BE2C (cell line): ENCODE data around the gene THSD4.

ENCODE experiments used
- DNase-seq: peaks from one replicate; pipeline ENCODE4 v3.0.0-alpha.2; 2020
- H3K27me3 ChIP-seq: fragments of 250-450 bp; sonication (Bioruptor Pico); 2 replicates; pipeline ENCODE4 v1.5.1; 2020; ENCODE audit warnings: mild to moderate bottlenecking
- H3K36me3 ChIP-seq: fragments of 250-450 bp; sonication (Bioruptor Pico); 2 replicates; pipeline ENCODE4 v1.5.1; 2020; ENCODE audit warnings: mild to moderate bottlenecking
- H3K4me1 ChIP-seq: fragments of 250-450 bp; sonication (Bioruptor Pico); 2 replicates; pipeline ENCODE4 v1.5.1; 2020
- H3K4me3 ChIP-seq: 2 replicates; pipeline ENCODE4 v1.5.1; 2011; ENCODE audit warnings: low read depth, low read length
- H3K9me3 ChIP-seq: fragments of 250-450 bp; sonication (Bioruptor Pico); 2 replicates; pipeline ENCODE4 v1.5.1; 2020
- CTCF ChIP-seq: IDR thresholded peaks from 2 replicates; pipeline ENCODE4 v1.5.1; 2012; ENCODE audit warnings: mild to moderate bottlenecking, low read depth, low read length

The THSD4 gene

GRCh38 chr15:71809346-71809745 lies 694.1 kb downstream of the THSD4 start:
- DNase-seq, result no peak
- no peaks in the 10 kb centered on the region for H3K36me3 ChIP-seq
- H3K4me1 ChIP-seq, result peaks cover 29% of the 10 kb centered on the region
- TF ChIP-seq CTCF, result no peak
- H3K9me3 ChIP-seq, result no peaks in the 10 kb centered on the region
- no peak overlapping the region for H3K4me3 ChIP-seq
- no peaks in the 10 kb centered on the region for H3K27me3 ChIP-seq

- H3K36me3 ChIP-seq, result no peaks in the 10 kb centered on the region
- no peak for TF ChIP-seq CTCF
- H3K4me1 ChIP-seq, result peaks cover 21% of the 10 kb centered on the region
- H3K27me3 ChIP-seq, result no peaks in the 10 kb centered on the region
- DNase-seq, result no peak
- H3K4me3 ChIP-seq, result no peak within 1 kb of the TSS
- H3K9me3 ChIP-seq, result no peaks in the 10 kb centered on the region
These were observed 695.2 kb downstream of the THSD4 start, which contains the start of gene NR2E3 for GRCh38 chr15:71810256-71811035. Gene NR2E3, plus strand, starts transcription at chr15:71810554. Its CDS starts 190 bp downstream, at chr15:71810744.

DNA sequence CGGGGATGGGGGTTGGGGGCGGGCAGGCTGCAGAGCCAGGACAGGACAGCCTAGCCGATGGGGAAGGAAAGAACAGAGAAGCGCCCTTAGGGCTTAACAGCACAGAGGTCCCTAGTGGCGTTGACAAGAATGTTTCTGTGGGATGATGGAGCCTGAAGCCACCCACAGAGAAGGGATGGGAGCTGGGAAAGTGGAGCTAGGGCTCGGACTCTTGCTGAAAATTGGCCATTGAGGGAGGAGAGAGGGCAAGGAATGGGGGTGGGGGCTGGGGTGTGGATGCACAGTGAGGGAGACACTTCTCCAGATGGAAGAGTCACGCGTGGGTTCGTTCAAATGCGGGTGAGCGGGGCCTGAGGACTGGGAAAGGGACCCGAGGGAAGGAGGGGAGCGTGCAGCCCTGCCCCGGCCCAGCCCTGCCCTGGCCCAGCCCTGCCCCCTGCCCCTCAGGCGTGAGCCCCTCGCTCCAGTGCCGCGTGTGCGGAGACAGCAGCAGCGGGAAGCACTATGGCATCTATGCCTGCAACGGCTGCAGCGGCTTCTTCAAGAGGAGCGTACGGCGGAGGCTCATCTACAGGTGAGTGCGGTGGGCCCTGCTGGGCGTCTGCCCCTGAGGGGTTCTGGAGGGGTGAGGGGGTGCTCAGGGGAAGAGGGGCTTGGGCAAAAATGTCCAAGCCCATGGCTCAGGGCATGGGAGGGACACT lies 695.9 kb downstream of the THSD4 start:
- Histone ChIP-seq H3K4me1 (peaks cover 19% of the 10 kb centered on the region), H3K9me3 (no peaks in the 10 kb centered on the region), H3K36me3 (no peaks in the 10 kb centered on the region), H3K4me3 (no peak overlapping the region), H3K27me3 (no peaks in the 10 kb centered on the region)
- DNase-seq, result no peak
- TF ChIP-seq CTCF, result no peak

DNA sequence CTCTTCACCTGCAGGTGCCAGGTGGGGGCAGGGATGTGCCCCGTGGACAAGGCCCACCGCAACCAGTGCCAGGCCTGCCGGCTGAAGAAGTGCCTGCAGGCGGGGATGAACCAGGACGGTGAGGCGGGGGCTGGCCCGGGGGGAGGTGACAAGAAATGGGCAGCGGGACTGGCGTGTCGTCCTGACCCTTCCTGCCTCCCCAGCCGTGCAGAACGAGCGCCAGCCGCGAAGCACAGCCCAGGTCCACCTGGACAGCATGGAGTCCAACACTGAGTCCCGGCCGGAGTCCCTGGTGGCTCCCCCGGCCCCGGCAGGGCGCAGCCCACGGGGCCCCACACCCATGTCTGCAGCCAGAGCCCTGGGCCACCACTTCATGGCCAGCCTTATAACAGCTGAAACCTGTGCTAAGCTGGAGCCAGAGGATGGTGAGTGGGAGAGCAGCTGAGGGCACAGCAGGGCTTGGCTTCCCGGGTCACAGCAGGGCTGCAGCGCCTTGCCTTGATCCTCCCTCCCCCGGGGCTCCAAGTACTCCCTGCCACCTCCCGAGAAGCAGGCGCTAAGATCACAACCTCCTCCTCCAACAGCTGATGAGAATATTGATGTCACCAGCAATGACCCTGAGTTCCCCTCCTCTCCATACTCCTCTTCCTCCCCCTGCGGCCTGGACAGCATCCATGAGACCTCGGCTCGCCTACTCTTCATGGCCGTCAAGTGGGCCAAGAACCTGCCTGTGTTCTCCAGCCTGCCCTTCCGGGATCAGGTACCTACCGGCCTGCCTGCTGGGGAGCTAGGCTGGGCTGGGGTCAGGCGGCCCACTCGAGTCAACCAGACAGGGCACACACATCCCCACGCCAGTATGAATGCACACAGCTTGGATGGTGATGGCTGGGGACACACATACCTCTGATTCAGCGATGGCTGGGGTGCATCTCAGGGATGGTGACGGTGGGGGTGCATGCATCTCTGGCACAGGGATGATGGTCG lies 696.8 kb downstream of the THSD4 start:
- peaks cover 11% of the 10 kb centered on the region for H3K4me1 ChIP-seq
- no peak overlapping the region for H3K4me3 ChIP-seq
- H3K9me3 ChIP-seq, result no peaks in the 10 kb centered on the region
- no peaks in the 10 kb centered on the region for H3K27me3 ChIP-seq
- TF ChIP-seq CTCF, result no peak
- no peak for DNase-seq
- no peaks in the 10 kb centered on the region for H3K36me3 ChIP-seq

- peaks cover 3% of the 10 kb centered on the region; the same call in 1 of the 2 replicates for H3K9me3 ChIP-seq
- no peaks in the 10 kb centered on the region for H3K36me3 ChIP-seq
- TF ChIP-seq CTCF, result no peak
- no peak overlapping the region for H3K4me3 ChIP-seq
- no peaks in the 10 kb centered on the region for H3K4me1 ChIP-seq
- no peaks in the 10 kb centered on the region for H3K27me3 ChIP-seq
- no peak for DNase-seq
These were observed 697.9 kb downstream of the THSD4 start for GRCh38 chr15:71812966-71813722.
